Measurements from ENCODE around the gene SERPINA3. TPM values are rescaled to one million over a fixed set of nuclear protein-coding genes. Genes with fewer than 3 reads are reported as not detected.
A peak's percentile ranks its signal among the peaks of the same experiment; 100 is the strongest.

SERPINA3 gene
- total RNA-seq, 4 donors from 2014 or later = 1.7 to 109 (median 17.6) TPM

GRCh38 chr14:94612580-94613554 is 676 bp downstream of the SERPINA3 start:
- H3K27ac ChIP-seq = peak overlapping the region; percentile 52 to 67
- no peaks in the 10 kb centered on the region for H3K27me3 ChIP-seq
- intact Hi-C loops (cut with DNase I; ENCODE audit: low total_unique reads) = no loop called here
- no peaks in the 10 kb centered on the region for H3K9me3 ChIP-seq
- DNase-seq = peak; percentile 28 to 50
- H3K4me1 ChIP-seq = no peaks in the 10 kb centered on the region
- no peak for TF ChIP-seq POLR2A (IDR thresholded peaks at IDR 0.05)
- H3K4me3 ChIP-seq = peak overlapping the region in 1 of 2 donors; percentile 15
- H3K36me3 ChIP-seq = no peaks in the 10 kb centered on the region

DNA sequence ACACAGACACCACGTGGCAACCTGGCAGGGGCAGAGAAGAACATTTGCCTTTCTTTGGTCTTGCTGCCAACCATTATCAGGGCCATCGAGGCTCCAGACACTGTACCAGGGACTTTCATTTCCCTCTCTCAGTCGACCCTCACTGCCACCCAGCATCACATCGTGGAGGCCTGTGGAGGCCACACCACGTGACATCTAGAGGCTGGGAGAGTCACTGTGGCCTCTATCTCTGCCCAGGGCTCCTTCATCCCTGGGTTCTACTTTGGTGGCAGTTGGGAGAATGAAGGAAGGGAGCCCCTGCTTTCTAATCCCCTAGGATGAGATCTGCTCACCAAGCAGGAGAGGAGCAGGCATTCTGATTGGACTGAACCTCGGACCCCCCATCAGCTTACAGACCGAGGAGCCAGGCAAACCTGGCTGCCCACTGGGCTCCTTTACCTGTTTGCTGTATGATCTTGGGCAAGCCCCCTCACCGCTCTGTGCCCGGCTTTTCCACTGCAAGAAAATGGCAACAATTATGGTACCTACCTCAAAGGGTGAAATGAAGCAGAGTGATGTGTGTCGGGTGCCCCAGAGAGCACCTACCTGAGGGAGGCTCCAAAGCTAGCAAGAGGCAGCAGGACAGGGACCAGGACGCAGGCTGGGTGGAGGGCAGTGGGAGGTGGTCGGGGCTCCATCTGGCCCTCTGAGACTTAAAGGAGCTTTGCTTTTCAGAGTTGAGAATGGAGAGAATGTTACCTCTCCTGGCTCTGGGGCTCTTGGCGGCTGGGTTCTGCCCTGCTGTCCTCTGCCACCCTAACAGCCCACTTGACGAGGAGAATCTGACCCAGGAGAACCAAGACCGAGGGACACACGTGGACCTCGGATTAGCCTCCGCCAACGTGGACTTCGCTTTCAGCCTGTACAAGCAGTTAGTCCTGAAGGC is 1.8 kb downstream of the SERPINA3 start:
- Histone ChIP-seq H3K4me1 (no peaks in the 10 kb centered on the region), H3K27me3 (no peaks in the 10 kb centered on the region), H3K36me3 (no peaks in the 10 kb centered on the region), H3K27ac (peak overlapping the region in 1 of 2 donors; percentile 67), H3K4me3 (peak overlapping the region in 1 of 2 donors; percentile 14), H3K9me3 (no peaks in the 10 kb centered on the region)
- intact Hi-C loops (cut with DNase I; ENCODE audit: low total_unique reads) = no loop called here
- no peak for TF ChIP-seq CTCF (IDR thresholded peaks at IDR 0.05)
- no peak for TF ChIP-seq POLR2A (IDR thresholded peaks at IDR 0.05)
- no peak for DNase-seq

GRCh38 chr14:94614802-94615201 is 2.6 kb downstream of the SERPINA3 start:
- Histone ChIP-seq H3K4me3 (no peak overlapping the region), H3K4me1 (no peaks in the 10 kb centered on the region), H3K27ac (no peak overlapping the region), H3K27me3 (no peaks in the 10 kb centered on the region), H3K9me3 (no peaks in the 10 kb centered on the region), H3K36me3 (no peaks in the 10 kb centered on the region)
- no peak for DNase-seq
- intact Hi-C loops (cut with DNase I; ENCODE audit: low total_unique reads) = no loop called here
- TF ChIP-seq CTCF (IDR thresholded peaks at IDR 0.05) (no peak), POLR2A (IDR thresholded peaks at IDR 0.05) (no peak)

DNA sequence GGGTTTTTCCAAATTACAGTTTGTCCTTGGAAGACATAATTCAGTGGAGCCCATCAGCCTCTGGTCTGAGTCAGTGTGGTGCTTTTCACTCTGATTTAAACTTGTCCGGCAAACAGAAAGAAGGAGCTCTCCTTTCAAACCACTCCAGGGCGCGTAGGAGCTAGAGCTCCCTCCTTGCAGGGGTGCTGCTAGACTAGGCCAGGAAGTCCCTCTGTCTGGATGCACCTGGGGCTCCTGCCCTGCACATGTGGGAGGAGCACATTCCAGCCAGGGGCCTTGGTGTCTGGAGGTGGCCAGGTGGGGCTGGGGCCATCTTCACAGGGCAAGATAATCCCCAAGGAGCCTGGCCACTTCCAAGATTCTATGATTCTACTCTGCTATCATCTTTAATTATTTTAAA is 3.1 kb downstream of the SERPINA3 start:
- intact Hi-C loops (cut with DNase I; ENCODE audit: low total_unique reads) = no loop called here
- Histone ChIP-seq H3K4me3 (no peak overlapping the region), H3K27me3 (no peaks in the 10 kb centered on the region), H3K9me3 (no peaks in the 10 kb centered on the region), H3K27ac (no peak overlapping the region), H3K36me3 (no peaks in the 10 kb centered on the region), H3K4me1 (no peaks in the 10 kb centered on the region)
- TF ChIP-seq POLR2A (IDR thresholded peaks at IDR 0.05) (no peak), CTCF (IDR thresholded peaks at IDR 0.05) (no peak)
- DNase-seq = no peak

DNA sequence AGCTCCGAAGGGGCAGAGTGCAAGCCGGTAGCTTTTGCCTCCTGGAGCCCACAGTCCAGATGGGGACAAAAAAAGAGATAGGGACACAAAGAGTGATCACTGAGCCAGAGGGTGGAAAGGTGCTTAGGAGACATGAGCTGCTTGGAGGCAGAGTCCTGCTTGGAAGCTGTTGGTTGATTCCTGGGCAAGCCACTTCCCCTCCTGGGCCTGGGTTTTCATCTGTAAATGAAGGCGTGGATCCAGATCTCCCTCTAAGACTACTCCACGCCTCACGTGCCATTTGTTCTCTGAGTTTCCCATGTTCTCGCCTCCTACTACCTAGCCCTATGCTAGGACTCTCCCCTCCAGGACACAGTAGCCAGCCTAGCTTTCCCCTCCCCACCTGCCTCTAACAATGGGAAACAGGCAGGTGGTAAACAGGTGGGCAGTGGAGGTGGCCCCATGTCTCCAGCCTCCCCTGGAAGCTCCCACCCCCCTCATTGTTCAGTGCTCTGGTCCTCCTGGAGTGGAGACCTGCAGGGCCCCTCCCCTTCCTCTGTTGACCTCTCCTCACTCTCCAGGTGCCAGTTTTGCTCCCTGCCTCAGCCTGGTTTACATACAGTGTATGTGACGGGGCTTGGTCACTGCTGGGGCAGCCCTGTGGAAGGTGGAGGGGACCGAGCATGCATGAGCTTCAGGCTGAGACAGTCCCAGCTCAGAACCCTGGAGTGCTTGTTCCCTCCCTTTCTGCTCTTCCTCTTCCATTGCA is 3.8 kb downstream of the SERPINA3 start:
- H3K9me3 ChIP-seq = no peaks in the 10 kb centered on the region
- TF ChIP-seq POLR2A (IDR thresholded peaks at IDR 0.05) = no peak
- no peak for TF ChIP-seq CTCF (IDR thresholded peaks at IDR 0.05)
- H3K4me3 ChIP-seq = no peak overlapping the region
- H3K4me1 ChIP-seq = no peaks in the 10 kb centered on the region
- no peak overlapping the region for H3K27ac ChIP-seq
- no peak for DNase-seq
- H3K27me3 ChIP-seq = no peaks in the 10 kb centered on the region
- intact Hi-C loops (cut with DNase I; ENCODE audit: low total_unique reads) = no loop called here
- H3K36me3 ChIP-seq = no peaks in the 10 kb centered on the region

Data from uterus (tissue), 4 donors.